ENCODE data around the gene LILRB2.
"Not testable (repeated sequence)": the region's sequence is repeated elsewhere in the genome, so short reads cannot be mapped to it uniquely, and the experiment has no call there.

Gene LILRB2

DNA sequence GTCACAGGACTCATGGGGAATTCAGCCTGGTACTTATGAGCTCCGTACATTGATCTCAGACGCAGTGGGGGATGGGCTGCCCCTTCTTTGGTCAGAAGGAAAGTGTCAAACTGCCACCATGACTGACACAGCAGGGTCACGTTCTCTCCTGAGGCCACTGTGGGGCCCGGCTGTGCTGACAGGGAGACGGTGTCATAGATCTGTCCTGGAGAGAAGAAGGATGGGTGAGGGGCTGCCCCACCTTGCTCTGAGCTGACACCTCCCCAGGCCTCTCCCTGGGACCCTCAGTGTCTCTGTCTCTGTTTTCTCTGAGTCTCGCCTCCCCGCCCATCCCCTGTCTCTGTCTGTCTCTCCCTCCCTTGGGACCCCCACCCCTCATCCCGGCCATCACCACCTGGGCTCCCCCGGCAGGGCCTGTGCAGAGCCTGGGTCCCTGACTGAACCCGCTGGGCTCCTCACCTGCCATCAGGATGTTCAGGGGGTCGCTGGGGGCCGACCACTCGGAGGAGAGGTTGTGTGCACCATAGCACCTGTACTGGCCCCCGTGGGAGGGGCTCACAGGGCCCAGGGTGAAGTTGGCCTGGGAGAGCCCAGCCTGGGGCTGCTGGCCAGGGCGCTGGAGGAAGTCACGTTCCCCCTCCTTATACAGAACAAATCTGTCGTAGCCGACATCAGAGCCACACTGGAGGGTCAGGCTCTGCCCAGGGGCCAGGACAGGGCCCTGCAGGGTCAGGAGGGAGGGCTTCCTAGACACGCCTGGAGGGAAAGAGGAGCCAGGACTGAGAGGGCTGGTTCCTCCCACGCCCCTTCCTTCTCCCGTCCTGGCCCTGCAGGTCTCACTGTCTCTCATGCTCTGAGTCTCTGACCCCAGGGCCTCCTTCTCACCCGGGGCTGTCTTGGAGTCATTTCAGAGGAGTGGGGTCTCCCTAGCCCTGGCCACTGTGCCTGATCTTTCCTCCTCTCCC, 40.3 kb downstream of the LILRB2 start:
- DNase-seq (ENCODE audit: low read depth), result not testable (repeated sequence)

DNA sequence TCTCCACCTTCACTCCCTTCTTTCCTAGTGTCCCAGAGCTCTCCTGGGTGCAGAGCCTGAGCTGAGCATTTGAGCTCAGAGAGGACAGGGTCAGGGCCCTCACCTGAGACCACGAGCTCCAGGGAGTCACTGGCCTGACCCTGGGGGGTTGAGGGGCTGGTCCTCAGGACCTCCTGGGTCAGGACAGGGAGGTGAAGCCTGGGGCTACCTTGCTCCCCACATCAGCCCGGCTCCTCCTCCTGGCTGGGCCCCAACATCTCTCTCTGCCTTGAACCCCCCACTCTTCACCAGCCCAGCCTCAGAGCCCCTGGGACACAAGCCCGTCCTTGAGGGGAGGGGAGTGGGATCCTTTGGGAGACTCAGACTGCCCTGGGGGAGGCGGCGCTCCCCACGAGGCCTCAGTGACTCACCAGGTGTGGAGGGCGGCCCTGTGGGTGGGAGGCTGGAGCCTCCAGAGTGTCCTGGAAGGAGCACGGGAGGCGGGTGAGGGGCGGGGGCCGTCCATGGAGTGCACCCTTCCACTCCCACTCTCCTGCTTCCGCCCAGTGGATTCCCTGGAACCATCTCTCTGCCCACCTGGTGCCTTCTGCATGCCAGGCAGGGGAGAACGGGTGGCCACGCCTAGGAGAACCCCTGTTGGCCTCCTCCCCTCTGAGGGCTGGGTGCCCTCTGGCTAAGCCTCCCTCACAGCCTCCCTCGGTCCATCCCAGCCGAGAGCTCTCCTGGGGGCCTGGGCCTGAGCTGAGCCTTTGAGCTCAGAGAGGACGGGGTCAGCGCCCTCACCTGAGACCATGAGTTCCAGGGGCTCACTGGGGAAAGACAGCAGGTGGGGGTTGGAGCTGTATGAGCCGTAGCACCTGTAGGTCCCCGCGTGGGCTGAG, 41.2 kb downstream of the LILRB2 start:
- not testable (repeated sequence) for DNase-seq (ENCODE audit: low read depth)

DNA sequence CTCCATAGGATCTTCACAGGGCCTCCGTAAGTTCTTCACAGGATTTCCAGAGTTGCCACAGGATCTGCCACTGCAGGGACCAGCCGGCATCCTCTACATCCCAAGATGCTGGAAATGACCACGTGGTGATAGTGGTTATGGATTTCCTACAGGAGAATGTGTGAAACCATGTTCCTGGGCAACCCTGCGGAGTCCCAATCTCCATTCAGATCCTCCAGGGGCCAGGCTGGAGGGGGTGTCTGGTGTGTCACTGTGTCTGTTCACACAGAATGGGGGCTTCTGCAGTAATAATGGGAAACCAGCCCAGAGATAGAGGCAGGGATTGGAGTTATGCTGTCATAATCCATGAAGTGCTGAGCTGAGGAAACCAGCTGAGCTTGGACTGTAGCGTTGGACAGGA, 47.0 kb downstream of the LILRB2 start:
- no peak for DNase-seq (ENCODE audit: low read depth)

DNA sequence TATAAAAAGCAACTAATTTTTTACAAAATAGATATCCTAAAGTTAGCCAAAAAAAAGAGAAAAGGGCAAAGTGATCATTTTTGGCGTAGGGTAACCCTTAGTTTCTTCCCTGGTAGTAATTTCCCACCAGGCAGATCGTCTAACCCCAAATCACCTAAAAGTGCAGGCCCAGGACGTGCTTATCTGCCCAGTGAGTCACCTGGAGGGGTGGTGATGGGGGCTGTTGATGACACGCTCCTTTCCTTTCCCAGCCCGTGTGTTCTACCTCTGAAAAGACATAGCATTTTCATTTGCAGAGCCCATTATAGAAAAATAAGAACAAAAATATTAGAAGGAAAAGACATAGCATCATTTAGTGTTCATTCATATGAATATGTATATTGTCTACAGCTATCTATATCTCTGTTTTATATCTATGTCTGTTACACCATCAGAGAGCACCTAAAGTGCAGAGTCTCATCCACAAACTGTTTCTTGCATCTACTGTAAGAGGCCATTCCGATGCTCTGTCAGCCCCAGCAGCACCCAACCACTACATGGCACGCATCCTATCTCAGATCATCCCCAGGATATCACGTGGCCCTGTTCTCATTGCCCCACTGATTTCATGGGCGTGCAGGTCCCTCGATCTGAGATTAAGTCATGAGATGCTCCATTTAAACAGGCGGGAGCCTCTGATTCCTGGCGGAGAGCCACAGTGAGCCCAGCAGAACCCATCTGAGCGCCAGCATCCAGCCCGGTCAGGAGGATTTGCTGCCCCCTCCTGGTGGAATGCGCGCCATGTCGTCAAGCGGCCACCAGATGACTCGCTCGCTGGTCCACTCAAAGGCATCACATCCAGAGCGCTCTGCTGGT, 49.6 kb downstream of the LILRB2 start:
- DNase-seq (ENCODE audit: low read depth), result peak; percentile 76

DNA sequence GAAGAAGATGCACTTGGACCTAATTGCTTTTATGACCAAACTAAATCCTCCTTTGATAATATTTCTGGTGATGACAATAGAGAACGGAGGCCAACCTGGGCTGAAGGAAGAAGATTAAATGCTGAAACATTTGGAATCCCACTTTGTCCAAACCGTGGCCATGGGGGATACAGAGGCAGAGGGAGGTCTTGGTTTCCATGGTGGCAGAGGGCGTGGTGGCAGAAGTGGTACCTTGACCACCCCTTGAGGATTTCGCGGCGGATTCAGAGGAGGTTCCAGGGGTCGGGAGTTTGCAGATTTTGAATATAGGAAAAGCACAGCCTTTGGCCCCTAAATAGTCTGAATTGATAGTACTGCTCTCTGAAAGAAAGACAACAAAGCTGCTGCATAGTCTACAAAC, 50.9 kb downstream of the LILRB2 start:
- no peak for DNase-seq (ENCODE audit: low read depth)

DNA sequence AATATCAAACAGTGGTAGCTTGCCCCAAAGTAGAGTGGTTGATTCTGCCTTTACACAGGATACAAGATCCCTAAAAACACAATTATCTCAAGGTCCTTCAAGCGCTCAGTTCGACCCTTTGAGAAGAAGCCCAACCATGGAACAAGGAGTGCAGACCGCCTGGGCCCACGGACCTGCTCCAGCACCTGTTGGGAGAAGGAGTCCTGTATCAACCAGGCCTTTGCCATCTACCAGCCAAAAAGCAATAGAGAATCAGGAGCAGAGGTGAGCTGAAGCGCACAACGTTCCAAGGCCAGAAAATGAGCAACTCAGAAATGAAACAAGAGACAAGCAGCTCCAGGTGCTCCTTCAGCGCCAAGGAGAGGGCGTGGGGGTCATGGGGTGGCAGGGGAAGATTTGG, 51.8 kb downstream of the LILRB2 start:
- DNase-seq (ENCODE audit: low read depth), result no peak

DNA sequence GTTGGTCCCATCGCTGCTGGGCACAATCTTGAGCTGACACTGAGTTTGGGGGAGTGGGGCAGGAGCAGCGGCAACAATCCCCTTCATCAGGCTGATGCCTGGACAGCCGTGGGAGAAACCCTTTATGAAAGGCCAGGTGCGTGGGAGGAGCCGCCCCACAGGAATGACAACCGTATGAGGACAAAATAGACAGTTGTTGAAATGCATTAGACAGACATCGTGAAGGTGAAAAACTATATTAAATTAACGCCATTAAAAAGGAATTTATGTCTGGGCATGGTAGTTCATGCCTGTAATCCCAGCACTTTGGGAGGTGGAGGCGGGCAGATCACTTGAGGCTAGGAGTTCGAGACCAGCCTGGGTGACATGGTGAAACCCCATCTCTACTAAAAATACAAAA, 56.3 kb downstream of the LILRB2 start:
- DNase-seq (ENCODE audit: low read depth), result not testable (repeated sequence)

DNA sequence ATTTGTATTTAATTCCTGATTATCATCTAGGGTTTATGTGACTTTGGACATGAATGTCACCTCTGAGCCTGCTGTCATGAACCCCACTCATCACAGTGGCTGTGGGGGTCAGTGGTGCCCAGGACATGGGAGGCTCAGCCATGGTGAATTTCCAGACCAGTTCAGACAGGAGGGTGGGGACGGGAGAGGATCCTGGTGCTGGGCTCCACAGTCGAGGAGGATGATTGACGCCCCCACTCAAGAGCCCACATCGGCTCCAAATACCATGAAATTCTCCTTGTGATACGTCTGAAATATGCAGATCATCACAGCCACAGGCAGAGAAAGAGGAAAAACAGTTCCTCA, 57.0 kb downstream of the LILRB2 start:
- not testable (repeated sequence) for DNase-seq (ENCODE audit: low read depth)

Data from T follicular helper cell (primary cell).